GM12865 (cell line): ENCODE results near the gene ARL3.

ENCODE experiments used
- DNase-seq: peaks from one replicate; pipeline ENCODE4 v3.0.0; 2010; ENCODE audit warnings: low read depth
- H3K4me3 ChIP-seq: 2 replicates; pipeline ENCODE4 v1.5.1; 2011; ENCODE audit warnings: mild to moderate bottlenecking, low read depth, low read length, control low read depth
- CTCF ChIP-seq: IDR thresholded peaks from 2 replicates; pipeline ENCODE4 v1.5.1; 2011; ENCODE audit warnings: low read length, control low read depth, low read depth, inconsistent platforms; ENCODE audit not compliant: insufficient read depth; ENCODE audit errors: missing control alignments

ARL3 gene

GRCh38 chr10:102624751-102625645, 89.2 kb downstream of the ARL3 start:
- DNase-seq: no peak
- no peak overlapping the region for H3K4me3 ChIP-seq
- no peak for TF ChIP-seq CTCF

GRCh38 chr10:102624094-102624493, 90.1 kb downstream of the ARL3 start:
- no peak for TF ChIP-seq CTCF
- no peak for DNase-seq
- H3K4me3 ChIP-seq: no peak overlapping the region
